HG03442 (cell line): ENCODE results near the gene STUM.
"Not testable (repeated sequence)": the region's sequence is repeated elsewhere in the genome, so short reads cannot be mapped to it uniquely, and the experiment has no call there.

Experiments
- ATAC-seq: cut with Tn5 transposase; IDR thresholded peaks from one replicate; pipeline ENCODE4 v1.9.1; 2021; ENCODE audit warnings: mild to moderate bottlenecking, moderate library complexity; ENCODE audit not compliant: unreplicated experiment

The STUM gene

DNA sequence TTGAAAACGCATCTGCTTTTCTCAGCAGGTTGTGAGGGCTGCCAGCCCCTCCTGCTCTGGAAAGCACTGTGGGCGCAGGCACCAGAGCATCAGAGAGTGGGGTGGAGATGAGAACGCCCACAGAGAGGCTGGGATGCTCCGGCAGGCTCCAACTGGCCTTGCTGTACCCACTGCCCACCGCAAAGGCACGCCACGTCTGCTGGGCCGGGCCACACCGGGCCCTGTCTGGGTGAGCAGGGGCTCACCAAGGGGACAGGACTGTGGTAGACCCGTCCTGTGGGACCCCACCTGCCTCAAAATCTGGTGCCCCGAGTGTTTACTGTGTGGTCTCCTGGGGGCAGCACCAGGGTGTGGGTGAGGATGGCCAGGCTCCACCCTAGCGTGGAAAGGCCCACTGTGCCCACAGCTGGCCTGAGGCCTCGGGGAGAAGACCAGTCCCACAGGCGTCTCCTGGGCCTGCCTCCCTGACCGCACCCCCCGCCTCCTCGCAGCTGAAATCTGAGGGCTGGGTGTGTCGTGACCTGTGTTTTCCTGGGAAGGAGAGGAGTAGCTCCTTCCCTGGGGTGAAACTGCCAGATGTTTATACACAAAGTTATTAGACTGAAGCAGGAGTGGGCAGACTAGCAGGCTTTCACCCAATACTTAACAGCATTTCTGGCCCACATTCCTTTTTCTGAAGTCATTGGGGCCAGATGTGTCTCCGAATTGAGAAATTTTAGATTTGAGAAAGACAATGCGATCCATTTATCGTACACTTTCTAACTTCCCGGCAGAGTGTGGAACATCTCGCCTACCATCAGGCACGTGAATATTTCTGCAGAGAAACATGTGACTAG lies 53.8 kb downstream of the STUM start:
- ATAC-seq: no peak

DNA sequence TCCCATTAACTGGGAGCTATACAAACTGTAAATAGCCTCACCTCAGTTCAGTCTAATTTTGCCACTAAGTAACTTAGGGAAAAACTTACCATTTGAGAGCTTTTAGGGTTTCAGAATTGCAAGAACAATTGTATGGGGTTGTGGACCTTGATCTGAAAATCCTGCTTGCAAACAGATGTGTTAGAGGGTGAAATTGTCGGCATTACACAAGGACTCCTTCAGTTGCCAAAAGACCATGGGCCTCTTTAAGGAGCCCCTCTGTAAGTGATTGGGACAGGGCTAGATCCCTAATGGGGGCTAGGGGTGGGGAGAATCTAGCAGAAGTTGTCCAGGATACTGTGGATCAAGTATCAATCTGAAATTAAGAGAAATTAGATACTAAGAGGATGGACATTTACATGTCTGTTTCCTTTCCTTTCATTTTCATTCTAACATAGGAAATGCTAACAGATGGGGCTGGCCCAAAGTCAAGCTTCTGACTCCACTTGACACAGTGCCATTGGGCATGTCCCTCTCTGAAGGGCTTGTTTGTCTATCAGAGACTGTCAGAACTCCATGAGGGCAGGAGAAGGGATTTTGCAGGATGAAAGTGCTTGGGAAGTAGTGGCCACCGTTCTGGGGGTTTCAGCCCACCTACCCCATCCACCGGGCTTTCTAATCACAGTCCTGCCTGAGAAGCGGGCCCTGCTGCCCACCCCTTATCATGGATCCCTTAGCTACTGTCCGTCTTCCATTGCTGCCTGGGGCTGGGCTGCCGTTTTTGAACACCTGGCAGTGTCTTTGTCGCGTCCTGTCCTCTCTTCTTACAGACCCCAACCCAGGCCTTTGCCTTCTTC lies 54.7 kb downstream of the STUM start:
- ATAC-seq: no peak

DNA sequence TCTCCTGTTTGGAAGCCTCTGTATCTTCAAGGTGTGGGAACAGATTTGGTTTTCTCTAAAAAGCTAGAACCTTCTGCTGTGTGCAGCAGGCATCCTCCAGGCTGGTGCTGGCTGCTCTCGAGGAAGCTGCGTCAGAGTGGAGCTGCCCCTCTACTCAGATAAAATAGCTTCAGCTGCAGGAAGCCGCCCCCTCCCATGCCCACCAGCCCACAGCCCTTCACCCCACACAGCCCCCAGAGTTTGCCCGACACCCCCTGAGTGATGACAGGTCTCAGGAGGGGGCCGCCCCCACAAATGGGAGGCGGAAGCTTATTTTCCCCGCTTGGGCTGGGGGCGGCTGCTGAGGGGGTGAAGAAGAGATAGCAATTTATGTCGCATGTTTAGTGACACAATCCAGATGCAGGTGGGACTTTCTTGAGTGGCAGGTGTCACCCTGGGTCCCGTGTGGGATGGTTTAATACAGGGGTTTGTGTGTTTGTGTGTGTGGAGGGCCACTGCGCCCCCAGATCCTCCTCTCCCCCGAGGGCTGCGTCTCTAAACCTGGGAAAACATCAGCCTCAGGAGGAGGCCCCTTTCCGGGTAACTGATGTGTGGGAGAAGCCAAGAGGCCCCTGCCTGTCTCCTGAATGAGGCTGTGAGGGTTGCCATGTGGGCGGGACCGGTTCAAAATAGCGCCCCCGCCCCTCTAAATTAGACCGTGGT lies 55.4 kb downstream of the STUM start:
- ATAC-seq: no peak

DNA sequence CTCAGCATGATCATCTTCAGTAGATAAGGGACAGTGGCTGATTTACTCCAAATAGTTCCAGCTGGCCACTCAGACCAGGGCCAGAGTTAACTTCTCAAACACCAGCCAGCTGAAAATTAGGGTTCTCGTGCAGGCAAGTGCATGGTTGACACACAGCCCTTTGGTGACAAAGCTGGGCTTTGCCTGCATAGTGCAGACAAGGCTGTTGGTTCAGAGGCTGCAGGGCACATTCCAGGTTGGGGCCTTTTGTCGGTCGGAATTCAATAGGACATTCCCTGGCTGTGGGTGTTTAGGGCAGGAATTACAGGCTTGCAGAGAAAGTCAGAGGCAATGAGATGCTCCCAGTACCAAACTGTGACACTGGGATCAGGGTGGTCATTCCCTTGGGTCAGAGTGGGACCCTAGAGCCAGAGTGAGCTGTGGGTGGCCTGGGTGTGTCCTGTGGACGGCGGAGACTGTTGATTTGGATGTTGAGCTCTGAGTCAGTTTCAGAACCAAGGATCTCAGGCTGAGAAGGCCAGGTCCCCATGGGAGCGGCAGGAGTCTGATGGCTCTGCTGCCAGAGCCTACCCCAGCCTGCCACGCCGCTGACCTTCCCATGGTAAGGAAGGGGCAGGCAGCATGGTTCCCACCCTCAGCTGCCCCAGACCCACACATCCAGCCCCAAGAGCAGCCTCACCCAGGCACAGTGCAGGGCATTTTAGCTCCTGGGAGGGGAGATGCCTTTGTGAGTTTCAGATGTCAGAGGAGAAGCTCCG lies 56.2 kb downstream of the STUM start:
- ATAC-seq: no peak

DNA sequence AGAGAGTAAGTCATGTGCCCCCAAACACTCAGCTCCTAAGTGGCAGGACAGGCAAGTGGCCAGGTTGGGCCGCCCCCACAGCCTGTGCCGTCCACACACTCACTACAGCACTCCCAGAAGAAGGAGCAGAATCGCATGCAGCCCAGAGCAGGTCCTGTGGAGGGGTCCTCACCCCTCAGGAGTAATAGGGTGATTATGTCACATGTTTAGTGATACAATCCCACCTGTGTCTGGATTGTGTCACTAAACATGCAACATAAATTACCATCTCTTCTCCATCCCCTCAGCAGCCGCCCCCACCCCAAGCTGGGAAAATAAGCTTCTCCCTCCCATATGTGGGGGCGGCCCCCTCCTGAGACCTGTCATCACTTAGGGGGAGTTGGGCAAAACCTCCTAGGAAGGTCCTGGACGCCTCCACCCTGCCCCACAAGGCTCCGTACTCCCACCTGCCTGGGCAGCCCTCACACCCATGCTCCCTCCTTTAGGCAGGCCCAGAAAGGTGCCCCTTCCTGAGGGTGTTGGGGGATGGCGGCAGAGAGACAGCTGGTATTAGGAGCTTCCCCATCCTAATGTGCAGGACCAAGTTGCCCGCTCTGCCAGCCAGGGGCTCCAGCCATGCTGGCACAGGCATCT lies 56.9 kb downstream of the STUM start:
- no peak for ATAC-seq

DNA sequence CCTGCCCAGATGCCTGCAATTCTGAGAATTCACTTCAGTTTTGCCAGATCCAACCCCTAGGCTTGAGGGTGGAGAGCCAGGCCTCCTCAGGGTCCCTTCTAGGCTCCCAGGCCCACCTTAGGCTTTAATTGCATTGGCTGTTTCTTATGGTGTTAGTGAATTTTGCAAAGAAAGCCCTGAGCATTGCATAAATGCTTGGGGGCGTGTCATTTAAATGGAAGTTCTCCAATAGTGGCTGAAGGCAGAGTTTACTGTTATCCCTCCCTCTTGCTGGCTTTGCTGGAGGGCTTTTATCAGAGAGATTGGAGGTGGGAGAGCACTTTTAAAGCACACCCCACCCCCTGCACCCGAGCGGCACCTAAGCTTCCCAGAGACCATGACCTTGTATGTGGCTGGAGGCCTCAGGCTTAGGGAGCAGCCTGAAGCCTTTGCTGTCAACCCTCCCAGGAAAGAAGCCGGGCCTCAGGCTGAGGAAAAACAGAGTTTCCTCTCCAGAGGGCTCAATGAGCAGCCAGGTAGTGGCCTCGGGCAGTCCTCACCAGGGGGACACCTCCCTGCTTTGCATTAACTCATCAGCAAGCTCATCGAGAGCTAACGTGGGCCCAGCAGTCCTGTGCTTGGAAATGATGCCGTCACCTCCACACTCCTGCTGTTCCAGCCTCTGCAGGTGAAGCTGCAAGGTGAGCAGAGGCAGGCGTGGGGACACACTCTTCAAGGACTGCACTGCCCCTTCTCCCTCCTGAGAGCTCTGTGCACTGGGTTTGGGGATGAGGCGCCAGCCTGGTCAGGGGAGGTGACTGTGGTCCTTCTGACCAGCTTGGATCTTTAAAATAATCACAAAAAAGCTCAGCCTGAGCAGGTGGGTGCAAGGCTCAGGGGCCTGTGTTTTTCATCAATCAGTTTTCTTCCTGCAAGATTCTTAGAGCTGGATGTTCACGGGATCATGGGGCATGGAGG lies 58.0 kb downstream of the STUM start:
- no peak for ATAC-seq

DNA sequence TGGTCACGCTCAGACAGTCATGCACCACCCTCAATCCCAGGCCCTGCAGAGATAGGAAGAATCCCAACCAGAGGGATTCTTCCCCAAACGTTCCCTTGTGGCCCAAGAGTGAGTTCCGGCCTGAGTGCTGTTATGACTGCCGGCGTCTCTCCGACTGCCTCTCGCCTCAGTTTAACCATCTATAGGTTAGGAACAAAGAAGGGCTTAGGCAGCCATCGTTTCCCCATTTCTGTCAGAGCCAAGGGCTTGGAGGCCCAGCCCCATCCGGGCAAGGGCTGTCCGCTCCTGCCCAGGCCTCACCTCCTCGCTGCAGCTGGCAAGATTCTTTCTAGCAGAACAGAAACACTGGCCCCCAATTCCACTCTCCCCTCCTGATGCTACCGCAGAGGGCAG lies 58.7 kb downstream of the STUM start:
- ATAC-seq: no peak

DNA sequence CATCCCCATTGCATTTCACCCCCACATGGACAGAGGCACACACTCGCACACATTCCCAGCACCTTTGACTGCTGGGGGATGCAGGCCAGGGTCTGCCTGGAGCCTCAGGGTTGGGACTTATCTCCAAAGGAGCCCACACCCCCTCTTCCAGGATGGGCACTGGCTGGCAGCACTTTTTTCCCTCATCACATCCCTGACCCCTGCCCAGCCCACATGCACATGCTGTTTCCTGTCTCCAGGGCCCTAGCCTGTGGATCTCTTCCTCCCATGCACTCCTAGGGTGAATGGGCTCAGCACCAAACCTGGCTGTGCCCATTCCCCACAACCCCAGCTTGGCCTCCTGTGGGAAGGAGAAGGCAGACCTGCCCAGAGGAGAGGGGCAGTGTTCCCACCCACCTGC lies 59.3 kb downstream of the STUM start:
- ATAC-seq: no peak

DNA sequence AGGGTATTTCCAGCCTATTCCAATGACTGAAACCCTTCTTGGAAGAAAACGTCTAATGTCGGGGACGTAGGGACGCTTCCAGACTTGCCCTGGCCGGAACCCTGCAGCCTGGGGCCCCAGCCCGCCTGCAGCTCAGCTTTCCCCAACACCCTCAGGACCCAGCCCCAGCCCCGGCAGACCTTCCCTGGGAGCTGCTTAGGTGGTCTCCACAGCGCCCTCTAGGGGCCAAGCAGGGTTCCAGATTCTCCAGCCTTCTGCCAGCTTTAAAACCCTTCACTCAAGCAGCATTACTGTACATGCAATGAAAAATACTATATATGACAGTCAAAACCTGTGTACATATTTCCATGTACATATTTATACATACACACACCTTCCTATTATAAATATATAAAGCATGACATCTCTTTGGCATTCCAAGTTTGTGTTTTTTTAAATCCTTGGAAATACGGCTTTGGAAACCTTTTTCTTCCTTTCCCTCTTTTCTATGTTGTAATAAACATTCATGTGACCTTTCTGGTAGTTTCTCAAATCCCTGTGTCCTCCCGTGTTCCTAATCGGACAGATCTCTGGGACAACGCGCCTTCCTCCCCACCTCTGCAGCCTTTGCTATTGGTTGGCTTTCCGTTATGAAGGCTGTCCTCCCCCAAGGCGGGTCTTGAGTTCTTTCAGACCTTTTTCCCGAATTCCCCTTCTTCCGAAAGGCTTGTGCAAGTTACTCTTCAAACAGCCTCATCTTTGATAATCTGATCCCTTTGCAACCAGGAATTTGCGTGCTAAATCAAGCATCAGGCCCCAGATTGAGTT lies 60.3 kb downstream of the STUM start:
- ATAC-seq: no peak

DNA sequence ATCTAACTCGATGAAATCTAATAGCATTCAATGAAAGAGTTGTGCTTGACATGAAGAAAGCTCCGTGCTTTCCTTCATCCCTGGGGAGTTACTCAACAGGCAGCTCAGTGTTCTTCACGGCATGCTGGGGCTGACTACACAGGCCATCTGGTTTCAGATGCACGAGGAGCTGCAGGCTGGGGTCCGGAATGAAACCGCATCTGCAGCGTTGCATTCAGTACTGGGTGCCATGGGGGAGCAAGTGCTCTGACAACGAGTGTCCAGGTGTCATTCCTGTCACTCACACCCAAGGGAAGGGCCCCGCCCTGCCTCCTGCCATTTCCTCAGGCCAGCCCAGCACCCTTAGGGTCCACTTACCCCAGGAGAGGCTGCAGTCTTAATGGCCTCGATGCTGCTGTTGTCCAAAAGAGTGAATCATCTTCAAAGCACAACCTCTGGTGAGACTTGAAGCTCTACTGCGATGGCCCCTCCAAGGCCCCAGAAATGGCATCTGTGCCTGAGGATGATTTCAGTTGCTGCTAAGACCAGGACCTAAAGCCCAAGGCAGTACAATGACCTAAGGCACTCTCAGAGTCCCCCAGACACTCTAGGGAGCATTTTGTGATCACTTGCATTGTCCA lies 61.4 kb downstream of the STUM start:
- no peak for ATAC-seq

DNA sequence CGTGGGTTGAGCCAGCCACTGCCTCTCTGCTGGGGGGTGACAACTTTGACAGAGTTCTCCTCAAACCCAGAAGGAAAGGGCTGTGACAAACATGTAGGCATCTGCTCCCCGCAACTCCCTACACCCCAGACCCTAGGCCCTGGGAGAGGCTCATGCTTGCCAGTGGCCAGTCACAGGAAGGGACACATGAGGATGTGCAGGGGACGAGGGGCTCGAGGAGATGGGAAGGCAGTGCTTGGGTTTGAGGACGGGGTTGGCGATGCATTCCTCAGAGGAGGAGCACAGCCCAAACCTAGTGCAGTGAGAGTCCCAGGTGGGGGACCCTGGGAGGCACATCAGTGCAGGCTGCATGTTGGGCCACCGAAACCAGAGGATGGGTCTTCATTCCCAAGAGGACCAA lies 62.1 kb downstream of the STUM start:
- ATAC-seq: no peak

DNA sequence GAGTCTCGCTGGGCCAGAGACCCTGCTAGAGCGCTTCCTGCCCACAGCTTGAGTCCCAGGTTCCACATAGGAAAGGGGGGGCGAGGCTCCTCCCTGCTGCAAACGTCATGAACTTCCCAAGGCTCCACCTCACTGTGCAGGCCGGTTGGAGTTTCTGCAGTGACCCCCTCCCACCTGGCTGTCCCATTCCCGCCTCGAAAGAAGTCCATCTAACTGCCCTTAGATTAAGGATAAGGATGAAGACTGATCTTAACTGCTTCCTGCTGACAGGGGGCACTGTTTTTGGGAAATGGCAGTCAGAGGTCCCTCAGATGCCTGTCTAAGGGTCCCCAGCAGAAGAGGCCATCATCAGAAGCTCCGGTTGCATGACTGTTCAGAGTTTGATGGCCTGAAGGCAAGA lies 62.7 kb downstream of the STUM start:
- no peak for ATAC-seq

DNA sequence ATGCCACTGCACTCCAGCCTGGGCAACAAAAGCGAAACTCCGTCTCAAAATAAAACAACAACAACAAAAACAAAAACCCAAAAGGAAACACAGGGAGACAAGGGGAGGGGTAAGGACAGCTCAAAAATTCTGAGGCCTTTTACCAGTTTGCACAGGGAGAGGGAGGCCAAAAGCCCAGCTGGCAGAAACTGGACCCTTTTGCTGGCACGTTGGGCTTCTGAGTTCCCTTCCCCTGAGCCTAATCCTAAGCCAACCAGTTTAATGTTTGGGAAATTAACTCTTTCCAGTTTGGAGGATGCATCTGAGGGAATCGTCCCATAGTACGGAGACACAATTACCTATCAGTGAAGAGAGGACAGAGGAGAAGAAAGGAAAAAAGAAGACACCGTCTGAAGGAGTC lies 63.4 kb downstream of the STUM start:
- not testable (repeated sequence) for ATAC-seq

DNA sequence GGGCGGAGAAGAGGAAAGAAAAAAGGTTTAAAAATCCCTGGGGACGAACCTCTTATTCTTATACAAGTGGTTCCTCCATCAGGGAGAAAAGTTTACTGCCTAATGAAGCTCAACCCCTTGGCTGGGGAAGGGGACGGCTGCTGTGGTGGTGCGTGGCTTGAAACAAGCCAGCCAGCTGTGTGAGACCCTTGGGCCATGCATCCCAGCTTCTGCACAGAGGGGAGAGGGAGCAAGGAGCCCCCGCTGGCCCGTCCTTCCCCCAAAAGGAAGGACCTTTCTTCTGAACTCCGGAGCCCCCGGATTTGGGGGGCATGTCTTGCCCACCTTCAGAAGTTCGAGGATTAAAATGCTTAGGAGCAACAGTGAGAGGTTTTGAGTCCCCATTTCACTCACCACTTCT lies 67.3 kb downstream of the STUM start:
- no peak for ATAC-seq

DNA sequence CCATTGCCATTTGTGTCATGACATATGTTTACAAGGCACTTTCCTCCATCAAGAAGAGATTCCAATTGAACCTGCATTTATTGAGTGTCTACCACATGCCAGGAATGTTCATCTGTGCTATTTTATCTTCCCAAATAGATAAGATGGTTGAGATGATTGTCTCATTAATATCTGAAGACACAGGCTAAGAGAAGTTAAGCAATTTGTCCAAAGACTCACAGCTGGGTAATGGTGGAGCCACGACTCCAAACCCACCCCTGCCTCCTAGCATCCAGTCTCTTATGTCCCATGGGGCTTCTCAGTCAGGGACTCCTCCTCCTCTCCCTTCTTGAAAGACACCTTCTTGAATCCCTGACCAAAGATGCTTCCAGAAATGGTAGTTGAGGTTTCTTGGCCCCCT lies 68.1 kb downstream of the STUM start:
- no peak for ATAC-seq

DNA sequence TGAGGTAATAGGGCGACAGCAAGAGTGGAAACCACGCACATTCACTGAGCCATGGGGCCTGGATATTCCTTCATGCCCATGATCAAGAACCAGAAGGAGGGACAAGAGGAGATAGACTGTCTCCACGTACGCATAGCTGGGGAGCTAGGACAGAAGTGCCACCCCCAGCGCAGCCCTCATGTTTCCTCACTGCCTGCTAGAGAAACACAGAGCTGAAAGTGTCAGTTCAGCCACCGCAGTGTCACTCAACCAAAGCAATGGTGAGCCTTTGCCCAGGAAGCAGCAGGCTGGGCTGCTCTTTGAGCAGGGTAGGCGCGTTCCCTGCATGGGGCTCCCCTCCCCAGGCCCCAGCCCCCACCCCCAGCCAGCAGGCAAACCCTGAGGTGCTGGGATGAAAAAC lies 68.5 kb downstream of the STUM start:
- no peak for ATAC-seq

DNA sequence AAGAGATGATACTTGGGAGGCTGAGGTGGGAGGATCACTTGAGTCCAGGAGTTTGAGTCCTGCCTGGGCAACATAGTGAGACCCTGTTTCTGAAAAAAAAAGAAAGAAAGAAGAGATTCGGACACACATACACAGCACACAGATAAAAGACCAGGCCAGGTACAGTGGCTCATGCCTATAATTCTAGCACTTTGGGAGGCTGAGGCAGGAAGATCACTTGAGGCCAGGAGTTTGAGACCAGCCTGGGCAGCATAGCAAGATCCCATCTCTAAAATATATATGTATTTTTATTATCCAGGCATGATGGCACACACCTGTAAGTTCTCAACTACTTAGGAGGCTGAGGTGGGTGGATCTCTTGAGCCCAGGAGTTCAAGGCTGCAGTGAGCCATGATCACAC lies 69.2 kb downstream of the STUM start:
- not testable (repeated sequence) for ATAC-seq

DNA sequence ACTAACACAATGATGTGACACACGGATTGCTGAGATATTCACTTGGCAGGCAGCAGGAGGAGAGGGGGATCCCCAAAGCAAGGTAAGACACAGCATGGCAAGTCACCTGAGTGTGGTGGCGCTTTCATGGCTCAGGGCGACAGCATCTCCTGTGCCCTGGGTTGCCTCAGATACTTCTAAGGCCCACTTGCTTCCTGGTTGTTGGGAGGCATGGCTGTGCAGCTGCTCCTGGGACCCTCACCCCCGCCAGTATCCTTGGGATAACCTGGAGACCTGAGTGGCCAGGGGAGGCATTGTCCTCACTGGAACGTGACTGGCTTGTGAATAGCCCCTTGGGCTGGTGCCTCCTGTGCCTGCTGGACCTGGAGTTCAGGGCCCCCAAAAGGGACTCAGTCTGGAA lies 69.8 kb downstream of the STUM start:
- no peak for ATAC-seq
